ENCODE results near the gene SLCO3A1.

GRCh38 chr15:91947293-91947679 is 93.8 kb downstream of the SLCO3A1 start:
- TF ChIP-seq CTCF (IDR thresholded peaks at IDR 0.05) = no peak
- no peak for TF ChIP-seq POLR2A (IDR thresholded peaks at IDR 0.05)
- TF ChIP-seq POLR2AphosphoS5 (IDR thresholded peaks at IDR 0.05) = no peak
